G401 (cell line): ENCODE data around the gene HARBI1. TPM values are rescaled to one million over a fixed set of nuclear protein-coding genes. Genes with fewer than 3 reads are reported as not detected.

ENCODE experiments used
- DNase-seq: peaks from one replicate; pipeline ENCODE4 v3.0.0-alpha.2; 2015; ENCODE audit warnings: low spot score
- in situ Hi-C: cut with HindIII; loops from 2 replicates; pipeline ENCODE4 v1.10.0; 2016; ENCODE audit warnings: low sequenced_read_pairs, mixed read lengths
- total RNA-seq: library from RNA; depleted of rRNA; stranded (reverse); fragments of >200 nt; shearing (Covaris generic); gene quantifications from 2 replicates; pipeline ENCODE4 v1.2.3, GENCODE V29; 2014; rRNA removed

The HARBI1 gene
- total RNA-seq, 1 experiment from 2014 or later = 2.4 TPM

GRCh38 chr11:46562527-46562926, 54.5 kb downstream of the HARBI1 start:
- in situ Hi-C loops = no loop called here
- DNase-seq = no peak

- peak; percentile 39 for DNase-seq
- in situ Hi-C loops = no loop called here
These were observed 56.6 kb downstream of the HARBI1 start for GRCh38 chr11:46560300-46560991.

GRCh38 chr11:46559815-46560214, 57.2 kb downstream of the HARBI1 start:
- DNase-seq = no peak
- in situ Hi-C loops = no loop called here

GRCh38 chr11:46557684-46558151, 59.3 kb downstream of the HARBI1 start:
- no peak for DNase-seq

GRCh38 chr11:46555267-46556054, 61.6 kb downstream of the HARBI1 start:
- in situ Hi-C loops = no loop called here
- DNase-seq = no peak

More at GRCh38 chr11:46557684-46558151, 59.3 kb downstream of the HARBI1 start:
- in situ Hi-C loops = no loop called here

GRCh38 chr11:46554213-46555147, 62.5 kb downstream of the HARBI1 start:
- in situ Hi-C loops = no loop called here
- DNase-seq = no peak

GRCh38 chr11:46553814-46554212, 63.2 kb downstream of the HARBI1 start:
- no peak for DNase-seq
- in situ Hi-C loops = no loop called here

Other genes starting within 250 kb of the HARBI1 start
- gene MDK, start 235.6 kb downstream of the HARBI1 start, total RNA-seq = 612 and 634 TPM in 2 replicates
- gene CHRM4, start 225.5 kb downstream of the HARBI1 start, total RNA-seq = 0.55 and 5.2 TPM in 2 replicates
- gene AMBRA1, start 23.2 kb downstream of the HARBI1 start, total RNA-seq = 36.3 and 44.6 TPM in 2 replicates
- gene ATG13, start 326 bp upstream of the HARBI1 start, total RNA-seq = 71.1 and 78.8 TPM in 2 replicates
- gene ARHGAP1, start 83.4 kb upstream of the HARBI1 start, total RNA-seq = 4.1 and 4.9 TPM in 2 replicates
- gene ZNF408, start 83.8 kb upstream of the HARBI1 start, total RNA-seq = 9.2 and 12.7 TPM in 2 replicates
- not detected in 2 replicates for gene F2, start 102.0 kb upstream of the HARBI1 start, total RNA-seq
- gene CKAP5, start 229.1 kb upstream of the HARBI1 start, total RNA-seq = 67.4 and 89.8 TPM in 2 replicates